HG03460 (cell line): Measurements from ENCODE around the gene XRCC4.
"Not testable (repeated sequence)": the region's sequence is repeated elsewhere in the genome, so short reads cannot be mapped to it uniquely, and the experiment has no call there.

ENCODE experiments used
- ATAC-seq: cut with Tn5 transposase; IDR thresholded peaks from one replicate; pipeline ENCODE4 v1.9.1; 2021; ENCODE audit not compliant: unreplicated experiment

Gene XRCC4

DNA sequence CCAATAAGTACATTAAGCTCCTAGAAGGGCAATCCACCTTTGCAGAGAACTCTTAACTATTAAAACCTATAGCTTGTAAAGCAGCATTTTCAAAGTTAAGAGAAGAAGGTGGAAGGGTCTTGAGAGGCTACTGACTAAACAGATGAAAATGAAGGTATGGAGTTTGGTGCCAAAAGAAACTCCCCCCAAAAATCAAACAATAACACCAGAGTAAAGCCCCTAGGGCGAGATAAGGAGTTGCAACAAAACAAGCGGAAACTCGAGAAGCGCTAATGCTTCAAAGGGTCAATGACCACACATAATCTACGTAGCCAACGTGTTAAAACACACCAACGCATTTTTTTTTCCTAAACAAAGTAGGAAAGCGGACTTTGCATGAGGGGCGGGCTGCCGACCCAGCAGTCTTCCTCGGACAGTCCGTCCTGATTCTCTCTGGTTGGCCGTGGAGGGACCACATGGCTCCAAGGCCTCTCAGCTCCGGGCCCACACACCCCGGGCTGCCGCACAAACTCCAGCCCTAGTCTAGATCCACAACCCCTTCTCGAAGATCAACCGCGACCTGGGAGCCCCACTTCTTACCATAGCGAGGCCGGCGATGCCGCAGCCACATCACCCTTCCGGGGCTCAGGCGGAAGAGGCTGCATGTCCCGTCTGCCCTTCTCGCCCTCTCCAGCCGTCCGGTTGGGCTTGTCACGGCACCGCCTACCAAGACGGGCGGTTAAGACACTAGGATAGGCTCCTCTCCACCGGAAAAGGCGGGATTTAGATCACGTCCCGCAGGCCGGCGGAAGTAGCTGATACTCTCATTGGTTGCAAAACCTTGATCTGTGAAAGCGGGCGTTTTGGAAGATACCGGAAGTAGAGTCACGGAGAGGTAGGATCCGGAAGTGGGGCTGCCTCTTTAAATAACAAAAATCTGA, at the start of gene XRCC4, which contains the start of gene TMEM167A:
TSS of gene XRCC4 (plus strand) at position 806 of the 920 bp plus-strand sequence. CDS start 27,373 bp downstream, outside the sequence.
TSS of gene TMEM167A (minus strand) at position 653 of the 920 bp plus-strand sequence. CDS start at position 582, 71 bp downstream.
- peak; percentile 98 for ATAC-seq

DNA sequence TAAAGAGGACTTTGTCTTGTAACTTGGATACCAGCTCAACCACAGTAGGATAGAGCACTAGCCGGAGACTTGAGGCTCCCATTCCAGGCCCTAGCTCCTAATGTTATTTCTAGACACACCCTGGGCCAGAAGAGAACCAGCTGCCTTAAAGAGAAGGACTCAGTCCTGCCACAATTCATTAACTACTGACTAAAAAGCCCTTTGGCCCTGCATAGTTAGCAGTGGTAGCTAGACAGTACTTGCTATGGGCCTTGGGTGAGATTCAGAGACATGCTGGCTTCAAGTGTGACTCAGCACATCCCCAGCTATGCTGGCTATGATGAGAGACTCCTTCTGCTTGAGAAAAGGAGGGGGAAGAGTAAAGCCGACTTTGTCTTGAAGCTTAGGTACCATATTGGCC, 47.4 kb upstream of the XRCC4 start:
- ATAC-seq = no peak

GRCh38 chr5:83031381-83031780, 46.0 kb upstream of the XRCC4 start:
- no peak for ATAC-seq

DNA sequence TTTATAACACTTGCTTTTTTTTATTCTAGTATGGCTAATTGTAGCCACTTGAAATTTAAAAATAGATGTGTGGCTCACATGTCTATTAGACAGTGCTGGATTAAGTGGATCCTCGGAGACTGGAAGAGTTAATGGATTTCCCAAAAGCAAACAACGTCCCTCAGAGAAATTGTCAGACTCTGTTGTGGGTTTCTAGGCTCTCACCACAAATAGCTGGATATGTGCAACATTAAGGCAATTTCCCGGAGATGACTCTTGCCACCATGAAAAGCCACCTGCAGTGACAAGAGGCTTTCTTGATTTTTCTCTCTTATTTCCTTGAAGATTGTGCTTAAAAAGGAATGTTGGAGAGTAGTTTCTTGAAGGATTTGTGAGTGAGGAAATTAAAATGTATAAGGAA, 43.3 kb upstream of the XRCC4 start:
- ATAC-seq = no peak

DNA sequence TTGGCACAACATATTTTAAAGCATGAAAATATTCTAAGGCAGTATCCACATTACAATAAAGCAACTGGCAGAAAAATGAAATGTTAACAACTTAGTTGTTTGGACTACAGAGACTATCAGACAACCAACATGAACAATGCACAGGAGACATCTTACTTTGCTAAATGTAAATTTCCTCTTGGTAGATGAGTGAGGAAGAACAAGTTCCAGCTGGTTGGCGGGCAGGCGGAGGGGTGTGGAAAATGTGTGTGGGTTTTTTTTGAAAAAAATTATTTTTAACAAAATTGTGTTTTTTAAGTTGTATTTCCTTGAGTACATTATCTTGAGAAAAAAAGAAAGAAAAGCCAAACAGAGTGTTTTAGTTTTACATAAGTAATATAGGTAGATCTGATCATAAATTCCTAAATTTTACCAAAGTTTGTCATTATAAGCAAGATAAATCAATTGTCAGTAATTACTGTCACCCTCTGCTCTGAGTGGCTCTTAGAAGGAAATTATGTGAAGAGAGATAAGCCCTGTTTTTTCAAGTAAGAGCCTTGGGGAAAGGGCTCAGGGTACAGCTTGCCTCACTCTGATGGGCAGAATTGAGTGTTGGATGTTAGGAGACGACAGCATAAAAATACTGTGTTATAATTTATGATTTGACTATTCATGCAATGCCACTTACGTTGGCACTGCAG, 42.7 kb upstream of the XRCC4 start:
- ATAC-seq = no peak

DNA sequence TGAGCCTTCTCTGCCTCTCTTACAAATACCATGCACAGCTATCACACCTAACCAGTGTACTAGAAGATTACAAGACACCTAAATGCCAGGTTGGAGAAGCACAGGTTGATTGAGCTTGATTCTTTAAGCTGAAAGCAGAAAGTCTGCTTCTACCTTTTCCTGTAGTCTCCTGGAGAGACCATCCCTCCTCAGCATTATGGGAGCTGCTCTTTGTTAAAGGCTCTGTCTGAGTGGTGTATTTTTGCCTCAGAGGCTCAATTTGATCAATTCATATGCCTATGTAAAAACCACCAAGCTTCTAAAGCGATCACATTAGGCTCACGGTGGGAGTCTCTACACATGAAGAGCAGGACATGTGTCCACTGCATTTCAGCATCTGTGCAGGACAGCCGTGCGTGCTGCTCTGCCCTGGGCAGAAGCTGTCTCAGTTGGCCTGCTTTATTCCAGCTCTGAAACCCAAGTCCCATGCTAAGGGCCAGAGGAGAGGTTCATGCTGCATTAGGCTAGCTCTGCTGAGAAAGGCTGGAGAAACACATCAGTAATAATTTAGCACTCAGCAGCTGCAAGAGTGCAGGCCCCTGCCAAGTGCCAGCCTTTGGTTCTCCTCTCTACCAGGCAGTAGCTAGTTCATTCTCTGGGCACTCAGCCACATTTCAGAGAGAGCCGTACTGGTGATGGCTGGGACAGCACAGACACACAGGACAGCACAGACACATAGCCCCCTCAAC, 41.8 kb upstream of the XRCC4 start:
- ATAC-seq = no peak

DNA sequence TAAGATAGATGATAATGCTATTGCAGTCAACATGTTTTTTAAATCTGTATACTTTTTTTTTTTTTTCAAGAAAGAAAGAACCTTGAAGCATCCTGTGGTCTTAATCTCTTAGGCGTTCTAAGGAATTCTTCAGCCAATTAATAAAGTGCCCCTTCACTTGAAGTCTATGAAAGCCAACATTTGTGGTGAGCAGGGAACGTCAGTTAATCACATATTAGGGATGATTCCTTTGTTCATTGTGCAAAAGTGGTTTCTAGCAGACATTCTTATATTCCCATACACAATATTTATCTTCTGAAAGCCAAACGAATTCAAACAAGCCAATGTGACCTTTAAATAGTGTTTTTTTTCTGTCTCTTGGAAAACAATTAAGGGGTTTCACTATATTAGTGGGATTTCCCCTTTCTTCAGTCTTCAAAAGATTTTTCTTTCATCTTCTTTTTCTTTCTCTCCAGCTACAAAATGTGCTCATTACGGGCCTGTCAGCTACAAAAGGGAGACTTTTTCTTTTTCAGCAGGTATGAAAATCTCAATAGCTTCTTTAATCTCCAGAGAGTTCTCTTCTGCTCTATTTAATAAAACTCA, 40.3 kb upstream of the XRCC4 start:
- ATAC-seq = no peak

DNA sequence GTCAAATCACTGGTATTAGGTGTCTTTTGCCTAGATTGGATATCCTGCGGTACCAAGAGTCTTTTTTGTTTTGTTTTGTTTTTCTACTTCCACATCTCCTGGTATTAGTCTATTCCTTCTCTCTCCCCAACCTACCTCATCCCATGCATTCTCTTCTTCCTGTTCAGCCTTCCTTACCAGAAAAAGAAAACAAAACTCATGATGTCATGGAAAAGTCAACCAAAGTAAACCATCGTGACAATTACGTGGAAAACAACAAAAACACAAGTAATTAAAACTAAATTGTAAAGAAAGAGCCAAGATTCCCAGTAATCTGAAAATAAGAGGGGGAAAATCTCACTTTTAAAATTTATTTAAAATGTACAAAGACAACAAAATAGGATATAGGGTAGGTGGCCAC, 38.4 kb upstream of the XRCC4 start:
- no peak for ATAC-seq

DNA sequence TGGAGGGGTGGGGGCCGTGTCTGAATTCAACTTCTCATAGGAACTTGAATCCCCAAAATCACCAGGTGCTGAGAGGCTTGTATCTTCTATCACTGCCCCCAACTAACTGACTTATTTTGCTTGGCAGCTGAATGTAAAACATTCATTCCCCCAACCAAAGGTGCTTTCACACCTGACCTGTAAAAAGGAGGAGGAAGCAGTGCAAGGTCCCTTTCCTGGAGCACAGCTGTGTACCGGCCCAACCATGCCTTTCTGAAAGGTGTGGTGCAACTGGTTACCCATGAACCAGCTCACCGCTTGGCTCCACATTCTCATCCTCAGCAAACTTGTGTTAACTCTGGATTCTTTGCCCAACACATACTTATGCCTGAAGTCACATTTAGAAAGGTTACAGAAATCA, 34.8 kb upstream of the XRCC4 start:
- no peak for ATAC-seq

GRCh38 chr5:83044926-83045325, 32.4 kb upstream of the XRCC4 start:
- no peak for ATAC-seq

- ATAC-seq = no peak
Measured at GRCh38 chr5:83048277-83048676, 29.1 kb upstream of the XRCC4 start.

GRCh38 chr5:83048811-83049210, 28.5 kb upstream of the XRCC4 start:
- ATAC-seq = no peak

- no peak for ATAC-seq
Measured at GRCh38 chr5:83049370-83049885, 27.9 kb upstream of the XRCC4 start.

DNA sequence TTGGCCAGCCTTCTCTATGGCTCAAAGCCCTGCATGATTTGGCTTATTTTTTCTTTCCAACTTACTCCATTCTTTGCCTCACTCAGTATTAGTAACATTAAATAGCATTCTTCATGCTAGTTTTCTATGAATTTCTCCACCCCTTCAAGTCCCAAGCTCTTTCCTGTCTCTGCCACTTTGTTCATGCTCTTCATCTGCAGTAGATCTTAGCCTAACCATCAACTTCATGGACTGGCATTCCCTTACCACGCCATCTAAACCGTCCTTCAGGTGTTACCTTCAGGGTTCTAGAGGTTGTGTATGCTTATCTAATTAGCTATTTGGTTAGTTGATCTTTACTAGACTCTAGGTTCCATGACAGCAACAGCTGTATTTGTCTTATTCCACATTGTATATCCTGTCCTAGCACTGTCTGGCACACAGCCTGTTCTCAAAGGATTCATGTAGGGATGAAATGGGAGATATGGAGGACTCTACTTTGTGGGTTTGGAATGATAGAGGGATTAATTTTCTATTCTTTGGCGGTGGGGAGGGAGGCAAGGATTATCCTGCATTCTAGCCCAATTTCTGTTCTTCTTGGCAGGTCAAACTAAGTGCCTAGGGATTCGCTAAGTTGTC, 26.5 kb upstream of the XRCC4 start:
- no peak for ATAC-seq

DNA sequence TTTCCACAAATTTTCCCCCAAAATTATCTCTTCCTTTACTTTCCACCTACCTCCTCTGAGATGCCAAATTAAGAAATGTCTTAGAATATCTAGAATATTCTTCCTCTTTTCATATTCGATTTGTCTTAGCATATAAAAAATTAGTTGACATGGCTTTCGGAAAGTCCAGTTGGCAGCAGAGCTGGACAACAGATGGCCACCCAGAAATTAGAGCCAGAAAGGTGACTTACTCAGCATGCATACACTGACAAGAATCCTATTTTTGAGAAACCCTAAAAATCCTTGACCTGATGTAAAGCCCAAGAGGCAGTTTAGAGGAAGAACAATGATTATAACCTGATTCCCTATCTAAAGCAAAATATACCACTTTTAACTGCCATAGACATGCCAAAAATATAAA, 22.2 kb upstream of the XRCC4 start:
- ATAC-seq = no peak

DNA sequence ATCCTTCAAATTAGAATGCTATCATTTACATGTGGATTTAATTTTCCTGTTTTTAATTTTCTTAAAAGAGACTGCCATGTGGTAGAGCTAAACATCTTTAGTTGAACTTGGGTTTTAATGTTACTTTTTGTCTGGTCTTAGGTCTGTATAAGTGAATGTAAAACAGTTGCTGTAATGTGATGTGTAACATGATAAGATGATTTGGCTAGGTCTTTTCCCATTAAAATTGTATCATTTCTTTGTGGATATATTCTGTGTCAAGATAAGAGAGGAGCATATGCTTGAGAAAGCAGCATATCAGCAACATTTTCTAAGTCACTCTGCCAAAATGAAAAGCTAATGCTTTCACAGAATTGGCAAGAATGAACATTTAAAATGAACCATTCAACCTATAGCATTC, 18.6 kb upstream of the XRCC4 start:
- no peak for ATAC-seq

- ATAC-seq = no peak
Measured at GRCh38 chr5:83059341-83059740, 18.0 kb upstream of the XRCC4 start.

- ATAC-seq = no peak
Measured at GRCh38 chr5:83066548-83067110, 10.7 kb upstream of the XRCC4 start.

DNA sequence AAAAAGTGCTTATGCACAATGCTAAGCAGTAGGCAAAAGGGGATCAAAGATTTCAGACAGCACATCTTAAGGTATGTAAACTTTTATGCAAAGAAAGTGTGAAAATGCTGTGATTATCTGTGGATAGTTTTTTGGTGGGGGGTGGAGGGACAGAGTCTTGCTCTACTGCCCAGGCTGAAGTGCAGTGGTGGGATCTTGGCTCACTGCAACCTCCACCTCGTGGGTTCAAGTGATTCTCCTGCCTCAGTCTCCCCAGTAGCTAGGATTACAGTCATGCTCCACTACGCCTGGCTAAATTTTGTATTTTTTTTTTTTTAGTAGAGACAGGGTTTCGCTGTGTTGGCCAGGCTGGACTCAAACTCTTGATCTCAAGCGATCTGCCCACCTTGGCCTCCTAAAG, 10.0 kb upstream of the XRCC4 start:
- not testable (repeated sequence) for ATAC-seq
